GM04504 (cell line): ENCODE data around the gene TBC1D10B.
"Not testable (repeated sequence)": the region's sequence is repeated elsewhere in the genome, so short reads cannot be mapped to it uniquely, and the experiment has no call there.

Source experiments
- DNase-seq: peaks from one replicate; pipeline ENCODE4 v3.0.0-alpha.2; 2012; ENCODE audit warnings: low read depth

The TBC1D10B gene

DNA sequence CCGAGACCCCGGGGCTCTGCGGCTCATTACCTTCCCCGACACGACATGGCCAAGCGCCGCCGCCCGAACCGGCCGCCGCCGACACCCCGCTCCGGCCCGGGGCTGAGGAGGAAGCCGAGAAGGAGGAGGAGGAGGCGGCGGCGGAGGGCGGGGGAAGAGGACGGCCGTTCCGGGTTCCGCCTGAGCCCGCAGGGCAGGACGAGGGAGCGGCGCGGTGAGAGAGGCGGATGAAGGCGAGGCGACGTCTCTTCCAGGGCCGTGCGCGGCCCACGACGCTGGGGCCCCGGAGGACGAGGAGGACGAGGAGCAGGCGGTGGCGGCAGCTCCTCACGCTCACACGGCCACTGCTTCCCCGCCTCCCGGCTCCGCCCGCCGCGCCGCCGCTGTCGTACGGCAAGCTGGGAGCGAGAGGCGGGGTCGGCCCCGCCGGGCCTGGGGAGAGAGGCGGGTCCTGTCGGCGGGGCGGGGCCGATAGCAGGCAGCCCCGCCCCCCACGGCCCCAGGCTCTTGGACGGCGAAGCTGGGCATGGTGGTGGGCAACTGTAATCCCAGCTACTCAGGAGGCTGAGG, 35.2 kb downstream of the TBC1D10B start:
- peak; percentile 48 for DNase-seq

DNA sequence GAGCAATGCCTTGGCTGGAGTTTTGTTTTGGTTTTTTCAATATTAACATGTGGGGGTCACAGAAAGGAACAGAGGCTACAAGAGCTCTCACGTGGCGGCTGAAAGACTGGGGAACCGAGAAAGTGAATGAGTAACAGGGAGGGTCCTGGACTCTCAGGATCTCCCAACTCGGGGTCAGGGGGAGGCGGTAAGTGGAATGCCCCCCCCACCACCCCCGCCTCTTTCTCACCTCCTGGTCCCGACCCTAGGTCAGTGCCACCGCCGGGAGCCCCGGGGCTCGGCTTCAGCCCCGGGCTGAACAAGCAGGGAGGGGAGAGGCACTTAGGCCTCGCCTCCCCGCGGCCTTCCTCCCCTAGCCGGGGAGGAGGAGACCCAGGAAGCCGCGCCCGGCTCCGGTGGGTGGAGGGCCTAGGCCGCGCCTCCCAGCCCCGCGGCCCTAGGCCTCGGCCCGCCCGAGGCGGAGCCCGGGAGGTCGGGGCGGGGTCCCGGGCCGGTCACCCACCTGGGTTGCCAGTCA, 35.8 kb downstream of the TBC1D10B start:
- DNase-seq, result peak; percentile 58

DNA sequence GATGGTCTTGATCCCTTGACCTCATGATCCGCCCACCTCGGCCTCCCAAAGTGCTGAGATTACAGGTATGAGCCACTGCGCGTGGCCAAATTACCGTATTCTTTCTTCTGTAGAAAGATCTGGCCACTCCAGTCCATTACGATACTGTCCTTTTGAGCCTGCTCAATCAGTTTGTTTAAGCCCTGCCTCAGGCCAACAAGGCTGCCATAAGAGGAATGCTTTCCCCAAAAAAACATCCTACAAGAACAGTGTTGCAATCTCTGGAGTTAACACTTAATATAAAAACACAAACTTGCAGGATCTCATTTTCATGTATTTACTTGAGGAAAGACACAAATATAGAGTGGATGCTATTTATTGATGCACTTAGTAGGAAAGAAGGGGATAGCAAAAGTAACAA, 46.1 kb downstream of the TBC1D10B start:
- DNase-seq, result not testable (repeated sequence)

DNA sequence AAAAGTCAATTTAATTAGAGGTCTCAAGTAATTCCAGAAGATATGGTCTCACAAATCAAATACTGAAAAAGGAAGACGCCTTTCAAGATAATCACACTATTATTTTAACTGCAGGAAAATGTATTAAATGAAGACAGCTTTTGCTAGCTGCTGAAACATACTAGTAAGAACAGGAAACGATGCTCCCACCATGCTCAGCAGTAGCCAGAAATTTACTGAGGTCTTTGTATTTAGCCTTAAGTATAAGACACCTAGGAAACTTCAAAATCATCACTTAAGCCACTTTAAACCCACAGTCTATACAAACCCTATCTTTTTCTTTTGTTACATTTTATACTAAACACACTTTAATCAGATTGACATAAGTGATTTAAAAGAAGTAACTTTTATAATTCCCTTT, 51.6 kb downstream of the TBC1D10B start:
- not testable (repeated sequence) for DNase-seq

DNA sequence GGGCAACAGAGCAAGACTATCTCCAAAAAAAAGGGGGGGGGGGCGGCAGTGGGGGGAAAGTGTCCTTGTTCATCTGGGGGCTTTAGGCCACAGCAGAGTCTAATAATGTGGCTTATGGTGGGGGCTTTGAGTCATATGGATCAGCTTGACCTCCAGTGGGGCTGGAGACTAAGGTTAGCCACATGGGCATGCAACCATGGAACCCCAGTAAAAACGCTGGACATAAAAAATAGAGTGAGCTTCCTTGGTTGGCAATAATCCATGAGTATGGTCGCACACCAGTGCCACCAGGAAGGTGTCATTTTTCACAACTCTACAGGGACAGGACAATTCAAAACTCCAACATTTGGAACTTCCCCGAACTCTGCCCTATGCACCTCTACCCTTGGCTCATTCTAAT, 59.4 kb downstream of the TBC1D10B start:
- not testable (repeated sequence) for DNase-seq

DNA sequence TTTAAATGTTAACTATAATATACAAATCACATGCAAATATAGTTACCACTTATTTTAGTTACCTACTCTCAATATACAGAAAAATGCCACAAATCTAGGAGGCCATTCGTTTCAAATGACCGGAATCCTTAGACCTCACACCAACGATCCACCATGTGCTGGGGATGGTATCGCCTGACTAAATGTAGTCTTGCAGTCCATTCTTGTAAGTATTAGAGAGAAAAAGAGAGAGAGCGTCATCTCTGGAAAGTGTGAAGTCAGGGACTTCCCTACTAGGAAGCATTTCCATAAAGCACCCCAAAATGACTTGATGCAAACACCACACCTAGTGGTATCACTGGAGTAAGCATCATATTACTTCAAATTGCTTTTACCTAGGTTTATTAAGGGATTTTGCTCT, 61.0 kb downstream of the TBC1D10B start:
- DNase-seq, result not testable (repeated sequence)
